A673 (cell line): ENCODE data around the gene NELL1. TPM values are rescaled to one million over a fixed set of nuclear protein-coding genes. Genes with fewer than 3 reads are reported as not detected.

Source experiments
- BruUV-seq: library from RNA; stranded (reverse); fragments of 400-500 nt; replicated peaks from 2 replicates; lab custom pipeline; 2021; lab: Mats Ljungman, UMichigan
- CTCF ChIA-PET: fragments of 300-600 bp; sonication (Branson Sonifier 250); formaldehyde crosslinking; loops from one replicate; lab custom pipeline; 2022; ENCODE audit warnings: antibody characterized with exemption; lab: Charles Lee
- POLR2A ChIA-PET: fragments of 300-600 bp; sonication (Branson Sonifier 250); formaldehyde crosslinking; loops from one replicate; lab custom pipeline; 2022; ENCODE audit warnings: antibody characterized with exemption; ENCODE audit not compliant: low non-redundant PET; lab: Charles Lee
- DNase-seq: peaks from one replicate; pipeline ENCODE4 v3.0.0-alpha.2; 2015; ENCODE audit warnings: low spot score
- H3K27ac ChIP-seq: fragments of 200-600 bp; sonication (generic); 2 replicates; pipeline ENCODE4 v1.5.1; 2016; ENCODE audit warnings: mixed run types, low read depth, mild to moderate bottlenecking, mixed read lengths, antibody characterized with exemption, low read length; ENCODE audit not compliant: poor library complexity, severe bottlenecking
- H3K27me3 ChIP-seq: fragments of 200-600 bp; sonication (generic); replicated peaks from 2 replicates; pipeline ENCODE4 v1.6.1; 2017; ENCODE audit warnings: mixed run types, low read depth, mild to moderate bottlenecking, mixed read lengths, antibody characterized with exemption, low read length; ENCODE audit not compliant: insufficient read depth, poor library complexity
- H3K36me3 ChIP-seq: fragments of 200-600 bp; sonication (generic); 2 replicates; pipeline ENCODE4 v1.6.1; 2016; ENCODE audit warnings: mixed run types, mild to moderate bottlenecking, mixed read lengths, antibody characterized with exemption, low read length; ENCODE audit not compliant: insufficient read depth, poor library complexity, severe bottlenecking
- H3K4me1 ChIP-seq: fragments of 200-600 bp; sonication (generic); 2 replicates; pipeline ENCODE4 v1.6.1; 2017; ENCODE audit warnings: mixed run types, mild to moderate bottlenecking, mixed read lengths, antibody characterized with exemption, low read length; ENCODE audit not compliant: insufficient read depth, poor library complexity, severe bottlenecking
- H3K4me3 ChIP-seq: fragments of 200-600 bp; sonication (generic); 2 replicates; pipeline ENCODE4 v1.5.1; 2016; ENCODE audit warnings: low read depth, mixed run types, mild to moderate bottlenecking, mixed read lengths, low read length; ENCODE audit not compliant: poor library complexity, severe bottlenecking
- H3K9me3 ChIP-seq: fragments of 200-600 bp; sonication (generic); 2 replicates; pipeline ENCODE4 v1.6.1; 2016; ENCODE audit warnings: mixed run types, low read depth, mild to moderate bottlenecking, mixed read lengths, antibody characterized with exemption, low read length; ENCODE audit not compliant: poor library complexity, severe bottlenecking
- CTCF ChIP-seq: fragments of 300-800, 200-600 bp; sonication (generic); conservative IDR thresholded peaks from 2 replicates; pipeline ENCODE4 v1.5.1; 2017; ENCODE audit warnings: low read depth, mild to moderate bottlenecking, antibody characterized with exemption, low read length, moderate library complexity, mixed read lengths
- EZH2 ChIP-seq: fragments of 200-600 bp; sonication (generic); IDR thresholded peaks from 2 replicates; pipeline ENCODE4 v1.6.1; 2017; ENCODE audit warnings: borderline replicate concordance, low read depth, mild to moderate bottlenecking, mixed read lengths, antibody characterized with exemption, low read length; ENCODE audit not compliant: poor library complexity, severe bottlenecking
- intact Hi-C: fragments of 100-400 bp; cut with micrococcal nuclease; formaldehyde crosslinking; loops from one replicate; pipeline ENCODE4 v1.10.0; 2022; ENCODE audit not compliant: unreplicated experiment
- total RNA-seq: library from RNA; stranded (reverse); gene quantifications from 2 replicates; pipeline ENCODE4 v1.2.3, GENCODE V29; 2021

The NELL1 gene
- total RNA-seq, 1 experiment from 2014 or later, result 0.32 TPM

GRCh38 chr11:21179770-21180169 is 510.4 kb downstream of the NELL1 start:
- POLR2A ChIA-PET, result no interaction called here
- no TSS peak for BruUV-seq
- intact Hi-C loops, result no loop called here

GRCh38 chr11:21180182-21180581 is 510.8 kb downstream of the NELL1 start:
- Histone ChIP-seq H3K36me3 (no peaks in the 10 kb centered on the region), H3K27ac (no peak overlapping the region), H3K9me3 (no peaks in the 10 kb centered on the region), H3K4me3 (no peak overlapping the region), H3K27me3 (no peaks in the 10 kb centered on the region), H3K4me1 (no peaks in the 10 kb centered on the region)
- CTCF ChIA-PET, result no interaction called here
- POLR2A ChIA-PET, result no interaction called here
- DNase-seq, result no peak
- TF ChIP-seq EZH2, result no peak
- no peak for TF ChIP-seq CTCF
- no TSS peak for BruUV-seq
- intact Hi-C loops, result no loop called here

More at GRCh38 chr11:21179770-21180169, 510.4 kb downstream of the NELL1 start:
- DNase-seq, result no peak
- no peak overlapping the region for H3K27ac ChIP-seq
- no peaks in the 10 kb centered on the region for H3K4me1 ChIP-seq
- no peak overlapping the region for H3K4me3 ChIP-seq
- no peaks in the 10 kb centered on the region for H3K36me3 ChIP-seq
- CTCF ChIA-PET, result no interaction called here
- H3K9me3 ChIP-seq, result no peaks in the 10 kb centered on the region
- no peaks in the 10 kb centered on the region for H3K27me3 ChIP-seq
- TF ChIP-seq CTCF (no peak), EZH2 (no peak)

- Histone ChIP-seq H3K9me3 (no peaks in the 10 kb centered on the region), H3K27ac (no peak overlapping the region), H3K27me3 (no peaks in the 10 kb centered on the region), H3K36me3 (no peaks in the 10 kb centered on the region), H3K4me1 (no peaks in the 10 kb centered on the region), H3K4me3 (no peak overlapping the region)
- intact Hi-C loops, result loop anchor here (5.0 kb wide), 1 partner anchor 49 kb away; no protein-coding TSS in a partner anchor
- no peak for TF ChIP-seq EZH2
- TF ChIP-seq CTCF, result no peak
- CTCF ChIA-PET, result no interaction called here
- no TSS peak for BruUV-seq
- POLR2A ChIA-PET, result no interaction called here
- no peak for DNase-seq
Measured at GRCh38 chr11:21185959-21186358, 516.6 kb downstream of the NELL1 start.
